GM18507 (cell line): ENCODE measurements around the gene RAB11B.
"Not testable (repeated sequence)": the region's sequence is repeated elsewhere in the genome, so short reads cannot be mapped to it uniquely, and the experiment has no call there.

ENCODE experiments used
- DNase-seq: peaks from one replicate; pipeline ENCODE4 v3.0.0; 2011; ENCODE audit warnings: low read depth; ENCODE audit not compliant: insufficient read length; ENCODE audit errors: extremely low spot score
- FAIRE-seq: peaks from 2 replicates; lab custom pipeline; 2011; peaks lifted over from hg19 to GRCh38; lab: Jason Lieb, UNC

The RAB11B gene

DNA sequence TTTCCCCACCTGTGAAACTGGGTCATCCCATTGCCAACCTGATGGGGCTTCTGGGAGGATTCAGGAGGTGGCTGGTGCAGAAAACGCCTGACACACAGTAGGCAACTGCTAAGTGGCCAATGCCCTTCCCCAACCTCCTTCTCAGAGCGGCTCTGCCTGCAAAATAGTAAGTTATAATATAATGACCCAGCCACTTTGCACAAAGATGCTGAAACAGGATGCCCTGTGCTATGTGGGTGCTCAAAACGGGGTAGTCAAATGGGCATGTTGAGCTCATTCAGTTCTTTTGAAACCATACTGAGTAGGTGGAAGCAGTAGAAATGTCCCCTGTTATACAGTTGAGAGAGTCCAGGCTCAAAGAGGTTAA lies 23.5 kb downstream of the RAB11B start:
- no peak for FAIRE-seq

DNA sequence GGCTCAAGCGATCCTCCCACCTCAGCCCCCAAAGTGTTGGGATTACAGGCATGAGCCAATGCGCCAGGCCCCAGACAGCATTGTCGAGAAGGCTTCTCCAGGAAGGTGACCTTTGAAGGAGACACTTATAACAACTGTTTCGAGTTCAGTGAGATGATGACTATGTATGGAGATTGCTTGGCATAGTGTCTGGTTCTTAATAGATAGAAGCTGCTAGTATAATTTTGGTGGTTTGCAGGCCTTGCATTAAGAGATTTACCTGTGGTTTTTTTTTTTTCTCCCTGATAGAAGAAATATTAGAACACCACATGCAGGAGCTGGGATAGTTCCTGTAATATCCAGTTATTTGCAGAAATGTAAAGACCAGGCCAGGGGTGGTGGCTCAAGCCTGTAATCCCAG lies 26.6 kb downstream of the RAB11B start:
- DNase-seq (no peak), FAIRE-seq (no peak)

More for the DNA sequence above, 23.5 kb downstream of the RAB11B start:
- DNase-seq: no peak

DNA sequence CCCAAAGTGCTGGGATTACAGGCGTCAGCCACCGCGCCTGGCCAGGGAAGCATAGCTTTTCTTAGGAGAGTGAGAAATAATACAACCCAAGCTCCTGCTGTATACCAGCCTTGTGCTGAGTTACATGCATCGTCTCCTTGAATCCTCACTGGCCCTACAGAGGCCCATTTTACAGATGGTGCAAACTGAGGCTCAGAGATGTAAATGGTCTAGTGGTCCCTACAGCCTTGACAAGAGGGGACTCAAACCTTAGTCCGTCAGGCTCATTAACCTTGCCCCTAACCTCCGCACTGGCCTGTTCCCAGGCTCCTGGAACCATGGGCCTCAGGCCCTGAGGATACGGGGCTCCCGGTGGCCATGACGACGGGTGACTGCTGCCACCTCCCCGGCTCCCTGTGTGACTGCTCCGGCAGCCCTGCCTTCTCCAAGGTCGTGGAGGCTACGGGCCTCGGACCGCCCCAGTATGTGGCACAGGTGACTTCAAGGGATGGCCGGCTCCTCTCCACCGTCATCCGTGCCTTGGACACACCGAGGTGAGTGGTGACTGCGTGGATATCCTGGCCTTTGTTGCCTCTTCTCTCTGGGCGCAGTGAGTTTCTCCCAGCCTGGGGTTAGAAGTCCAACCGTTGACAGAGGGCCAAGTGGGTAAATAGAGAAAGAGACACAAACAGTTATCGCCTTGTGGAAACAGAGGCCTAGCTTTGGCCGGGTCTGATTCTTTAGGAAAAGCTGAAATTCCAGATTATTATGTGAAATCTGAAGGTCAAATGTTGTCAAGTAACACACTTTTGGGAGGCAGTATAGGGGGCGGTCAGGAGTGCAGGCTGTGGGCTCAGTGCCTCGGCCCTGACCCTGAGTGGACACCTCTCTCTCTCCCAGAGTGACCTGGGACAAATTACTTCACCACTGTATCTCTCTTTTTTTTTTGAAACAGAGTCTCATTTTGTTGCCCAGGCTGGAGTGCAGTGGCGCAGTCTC lies 31.6 kb downstream of the RAB11B start:
- FAIRE-seq: no peak
- no peak for DNase-seq

- FAIRE-seq (no peak), DNase-seq (no peak)
Measured at GRCh38 chr19:8423817-8424223, 33.7 kb downstream of the RAB11B start.

GRCh38 chr19:8425331-8425730 lies 35.2 kb downstream of the RAB11B start:
- FAIRE-seq, DNase-seq: not testable (repeated sequence)

- FAIRE-seq: no peak
- DNase-seq: no peak
Measured at GRCh38 chr19:8426283-8426682, 36.1 kb downstream of the RAB11B start.

GRCh38 chr19:8429044-8429443 lies 38.9 kb downstream of the RAB11B start:
- FAIRE-seq (no peak), DNase-seq (no peak)

- no peak for FAIRE-seq
- no peak for DNase-seq
Measured at GRCh38 chr19:8429826-8430225, 39.7 kb downstream of the RAB11B start.

DNA sequence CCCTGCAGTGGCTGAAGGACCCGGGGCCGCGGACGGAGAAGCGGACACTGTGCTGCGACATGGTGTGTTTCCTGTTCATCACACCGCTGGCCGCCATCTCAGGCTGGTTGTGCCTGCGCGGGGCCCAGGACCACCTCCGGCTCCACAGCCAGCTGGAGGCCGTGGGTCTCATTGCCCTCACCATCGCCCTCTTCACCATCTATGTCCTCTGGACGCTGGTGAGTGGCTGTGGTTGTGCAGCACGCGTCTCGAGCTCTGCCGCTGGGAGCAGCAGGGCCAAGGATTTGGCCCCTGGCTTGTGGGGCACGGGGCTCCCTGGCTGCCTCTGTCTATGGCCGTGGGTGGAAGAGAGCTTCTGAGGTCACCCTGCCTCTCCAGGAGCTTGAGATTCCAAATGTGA lies 40.5 kb downstream of the RAB11B start:
- DNase-seq (no peak), FAIRE-seq (no peak)

GRCh38 chr19:8438236-8438635 lies 48.1 kb downstream of the RAB11B start:
- no peak for DNase-seq
- FAIRE-seq: no peak

DNA sequence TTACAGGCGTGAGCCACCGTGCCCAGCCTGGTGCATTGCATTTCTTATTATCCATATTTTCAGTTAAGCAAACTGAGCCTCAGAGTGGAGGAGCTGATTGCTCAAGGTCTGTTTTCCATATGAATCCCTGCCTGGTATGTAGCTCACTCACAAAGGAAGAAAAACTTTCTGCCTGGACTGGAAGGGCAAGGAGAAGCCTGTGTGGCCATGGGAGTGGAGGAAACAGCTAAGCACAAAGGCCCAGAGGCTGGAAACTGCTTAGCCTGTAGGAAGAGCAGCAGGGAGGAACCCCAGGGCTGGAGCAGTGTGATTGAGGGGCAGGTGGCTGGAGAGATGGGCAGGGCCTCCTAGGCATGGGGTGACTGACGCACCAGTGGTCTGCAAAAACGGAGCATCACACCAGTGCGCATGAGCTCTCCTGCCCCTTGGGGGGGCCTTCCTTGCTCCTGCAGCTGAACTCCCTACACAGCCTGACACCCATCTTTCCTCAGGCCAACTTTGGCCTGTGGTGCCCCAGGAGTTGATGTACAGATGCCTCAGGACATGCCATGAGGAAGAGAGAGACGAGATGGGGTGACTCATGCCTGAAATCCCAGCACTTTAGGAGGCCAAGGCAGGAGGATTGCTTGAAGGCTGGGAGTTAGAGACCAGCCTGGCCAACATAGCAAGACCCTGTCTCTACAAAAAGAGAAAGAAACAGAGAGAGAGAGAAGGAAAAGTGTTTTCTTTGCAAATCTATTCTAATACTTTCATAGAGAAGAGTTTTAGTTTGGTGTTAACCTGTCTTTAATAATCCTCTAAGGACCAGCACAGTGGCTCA lies 51.8 kb downstream of the RAB11B start:
- DNase-seq (no peak), FAIRE-seq (no peak)

GRCh38 chr19:8444140-8444676 lies 54.0 kb downstream of the RAB11B start:
- DNase-seq, FAIRE-seq: not testable (repeated sequence)

- peak; percentile 99 for DNase-seq
- peak; percentile 99 for FAIRE-seq
Measured at GRCh38 chr19:8444677-8445487, 54.7 kb downstream of the RAB11B start, which contains the start of gene HNRNPM. HNRNPM (plus strand) TSS chr19:8444975; CDS start chr19:8444999, 24 bp downstream.

DNA sequence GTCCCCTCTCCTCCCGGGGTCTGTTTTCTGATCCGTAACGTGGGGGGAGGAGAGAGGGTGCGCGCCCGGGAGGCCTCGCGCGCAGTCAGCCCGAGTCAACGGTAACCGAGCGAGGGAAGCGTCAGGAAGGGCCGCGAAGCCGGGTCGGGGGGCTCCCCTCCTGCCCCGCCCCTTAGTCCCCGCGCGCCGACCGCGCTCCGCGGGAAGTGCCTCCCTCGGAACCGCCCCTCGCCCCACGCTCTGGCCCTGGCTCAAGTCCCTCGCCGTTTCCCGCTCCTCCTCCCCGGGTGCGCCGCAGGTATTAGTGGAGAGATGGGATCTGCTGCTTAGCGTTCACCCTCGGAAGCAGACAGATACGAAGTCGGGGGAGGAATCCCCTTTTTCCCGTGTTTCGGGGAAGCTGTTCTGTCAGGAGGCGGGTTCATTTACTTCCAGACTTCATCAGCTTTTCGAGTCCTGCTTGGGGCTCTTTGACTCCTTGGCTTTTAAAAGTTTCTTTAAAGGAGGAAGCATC lies 55.4 kb downstream of the RAB11B start:
- FAIRE-seq (peak; percentile 18), DNase-seq (no peak)

DNA sequence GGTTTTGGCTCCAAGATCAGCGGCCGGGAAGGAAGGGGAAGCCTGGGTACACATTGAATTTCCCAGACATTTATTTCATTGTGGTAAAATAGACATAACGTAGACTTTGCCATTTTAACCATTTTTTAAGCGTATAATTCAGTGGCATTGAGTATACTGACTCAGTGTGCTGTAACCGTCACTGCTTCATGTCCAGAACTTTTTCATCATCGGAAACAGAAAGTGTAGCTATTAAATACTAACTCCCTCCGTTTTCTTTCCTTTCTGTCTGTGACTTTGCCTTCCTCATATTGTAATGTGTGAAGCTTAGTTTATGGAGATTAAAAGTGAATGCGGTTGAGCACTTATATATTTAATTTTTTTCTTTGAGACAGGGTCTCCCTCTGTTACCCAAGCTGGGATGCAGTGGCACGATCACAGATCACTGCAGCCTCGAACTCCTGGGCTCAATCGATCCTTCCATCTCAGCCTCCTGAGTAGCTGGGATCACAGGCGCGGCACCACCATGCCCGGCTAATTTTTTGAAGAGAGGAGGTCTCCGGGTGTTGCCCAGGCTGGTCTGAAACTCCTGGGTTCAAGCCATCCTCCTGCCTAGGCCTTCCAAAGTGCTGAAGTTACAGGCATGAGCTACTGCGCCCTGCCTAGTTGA lies 56.0 kb downstream of the RAB11B start:
- no peak for DNase-seq
- FAIRE-seq: peak; percentile 59

DNA sequence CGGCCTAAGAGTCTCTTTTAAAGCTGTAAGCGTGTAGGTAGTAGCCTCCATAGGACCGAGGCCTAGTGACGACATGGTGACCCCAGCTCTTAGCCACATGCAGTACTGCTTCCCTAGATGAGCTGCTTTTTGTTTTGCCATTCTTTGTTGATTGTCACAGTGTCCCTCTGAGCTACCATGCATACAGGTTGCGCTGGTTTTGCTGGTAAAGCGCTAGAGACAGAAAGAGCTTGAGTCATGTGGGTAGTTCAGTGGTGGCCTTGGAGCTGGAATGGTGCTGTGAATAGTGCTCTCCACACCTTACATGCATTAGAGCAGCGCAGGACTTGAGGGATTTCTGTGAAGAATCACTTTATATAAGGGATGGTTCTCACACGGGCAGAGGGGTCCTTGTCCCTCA lies 59.7 kb downstream of the RAB11B start:
- FAIRE-seq: no peak
- no peak for DNase-seq

DNA sequence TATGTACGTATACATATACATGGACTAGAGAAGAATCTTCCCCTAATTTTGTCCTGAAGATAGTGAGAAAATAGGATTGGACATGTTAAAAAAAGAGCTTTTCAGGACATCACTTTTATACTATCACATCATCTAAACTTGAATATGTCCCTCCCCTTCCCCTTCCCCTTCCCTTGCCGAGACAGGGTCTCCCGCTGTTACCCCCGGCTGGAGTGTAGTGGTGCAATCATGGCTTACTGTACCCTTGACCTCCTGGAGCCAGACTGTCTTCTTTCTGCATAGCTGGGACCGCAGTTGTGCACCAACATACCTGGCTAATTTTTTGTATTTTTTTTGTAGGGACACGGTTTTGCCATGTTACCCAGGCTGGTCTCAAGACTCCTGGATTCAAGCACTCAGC lies 61.2 kb downstream of the RAB11B start:
- FAIRE-seq: no peak
- DNase-seq: no peak

- FAIRE-seq (no peak), DNase-seq (no peak)
Measured at GRCh38 chr19:8451885-8452284, 61.7 kb downstream of the RAB11B start.
